ENCODE results near the gene TRAP1. TPM values are rescaled to one million over a fixed set of nuclear protein-coding genes. Genes with fewer than 3 reads are reported as not detected.

Gene TRAP1
- total and polyA plus RNA-seq, 2 experiments from 2014 or later, result 62.3 to 80.5 TPM

DNA sequence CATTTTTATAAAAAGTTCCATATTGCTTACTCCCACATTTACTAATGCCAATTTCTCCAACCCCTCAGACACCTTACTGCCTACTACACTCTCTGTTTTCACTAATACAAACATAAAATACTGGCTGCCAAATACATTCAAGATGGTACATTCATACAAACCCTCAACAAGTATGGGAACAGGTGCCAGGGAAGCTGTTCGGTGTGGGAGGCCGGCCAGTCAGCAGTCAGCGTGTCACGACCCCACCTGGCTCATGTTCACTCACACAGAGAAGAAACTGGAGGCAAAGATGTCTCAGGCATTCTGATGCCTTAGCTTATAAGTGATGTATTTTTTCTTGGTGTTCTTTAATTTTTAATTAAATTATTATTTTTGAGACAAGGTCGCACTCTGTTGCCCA lies 42.4 kb upstream of the TRAP1 start:
- Histone ChIP-seq H2AFZ (no peak overlapping the region), H3K4me3 (no peak overlapping the region), H3K9me2 (replicated peaks; ENCODE audit: insufficient read depth) (no peaks in the 10 kb centered on the region), H3K4me2 (no peak overlapping the region), H3K36me3 (replicated peaks; ENCODE audit: insufficient read depth, low read depth) (no peaks in the 10 kb centered on the region), H3K9me3 (ENCODE audit: low read depth) (no peaks in the 10 kb centered on the region), H3K79me2 (peaks cover 54% of the 10 kb centered on the region), H3K27me3 (no peaks in the 10 kb centered on the region), H3K27ac (no peak overlapping the region), H4K20me1 (ENCODE audit: insufficient read depth, poor library complexity, severe bottlenecking) (peaks cover 43% of the 10 kb centered on the region), H3K4me1 (ENCODE audit: insufficient read depth) (no peaks in the 10 kb centered on the region)
- TF ChIP-seq EZH2 (IDR thresholded peaks at IDR 0.05; ENCODE audit: borderline replicate concordance), result no peak
- no peak for TF ChIP-seq EZH2phosphoT487 (IDR thresholded peaks at IDR 0.05; ENCODE audit: low read depth, severe bottlenecking, unreplicated experiment)
- TF ChIP-seq, protein P1, sequence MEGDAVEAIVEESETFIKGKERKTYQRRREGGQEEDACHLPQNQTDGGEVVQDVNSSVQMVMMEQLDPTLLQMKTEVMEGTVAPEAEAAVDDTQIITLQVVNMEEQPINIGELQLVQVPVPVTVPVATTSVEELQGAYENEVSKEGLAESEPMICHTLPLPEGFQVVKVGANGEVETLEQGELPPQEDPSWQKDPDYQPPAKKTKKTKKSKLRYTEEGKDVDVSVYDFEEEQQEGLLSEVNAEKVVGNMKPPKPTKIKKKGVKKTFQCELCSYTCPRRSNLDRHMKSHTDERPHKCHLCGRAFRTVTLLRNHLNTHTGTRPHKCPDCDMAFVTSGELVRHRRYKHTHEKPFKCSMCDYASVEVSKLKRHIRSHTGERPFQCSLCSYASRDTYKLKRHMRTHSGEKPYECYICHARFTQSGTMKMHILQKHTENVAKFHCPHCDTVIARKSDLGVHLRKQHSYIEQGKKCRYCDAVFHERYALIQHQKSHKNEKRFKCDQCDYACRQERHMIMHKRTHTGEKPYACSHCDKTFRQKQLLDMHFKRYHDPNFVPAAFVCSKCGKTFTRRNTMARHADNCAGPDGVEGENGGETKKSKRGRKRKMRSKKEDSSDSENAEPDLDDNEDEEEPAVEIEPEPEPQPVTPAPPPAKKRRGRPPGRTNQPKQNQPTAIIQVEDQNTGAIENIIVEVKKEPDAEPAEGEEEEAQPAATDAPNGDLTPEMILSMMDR (IDR thresholded peaks at IDR 0.05; ENCODE audit: poor library complexity), result no peak
- WGBS (ENCODE audit: low lambda C conversion rate, missing lambda C conversion rate), result 98% methylated on average over 5 of the region's 5 CpGs
- DNase-seq (ENCODE audit: low spot score), result no peak

DNA sequence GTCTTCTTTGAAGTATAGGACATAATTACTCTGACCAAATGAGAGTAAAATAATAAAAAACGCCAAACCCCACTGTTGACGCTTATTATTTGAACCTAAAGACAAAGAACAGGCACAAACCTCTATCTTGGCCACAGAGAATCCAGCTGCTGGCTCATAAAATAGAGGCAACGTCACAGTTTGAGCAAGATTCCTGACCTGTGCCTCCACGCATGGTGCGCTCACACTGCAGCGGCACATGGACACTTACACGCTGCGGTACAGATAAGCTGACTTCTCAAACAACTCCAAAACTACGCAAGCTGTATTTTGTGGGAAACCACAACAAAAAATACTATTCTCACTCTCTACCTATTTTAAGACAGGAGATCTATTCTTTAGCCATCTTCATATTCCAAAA lies 38.8 kb upstream of the TRAP1 start:
- no peaks in the 10 kb centered on the region for H3K27me3 ChIP-seq
- no peaks in the 10 kb centered on the region for H3K9me3 ChIP-seq (ENCODE audit: low read depth)
- no peaks in the 10 kb centered on the region for H3K36me3 ChIP-seq (replicated peaks; ENCODE audit: insufficient read depth, low read depth)
- H3K4me3 ChIP-seq, result no peak overlapping the region
- H3K4me1 ChIP-seq (ENCODE audit: insufficient read depth), result no peaks in the 10 kb centered on the region
- H2AFZ ChIP-seq, result no peak overlapping the region
- peaks cover 58% of the 10 kb centered on the region for H3K79me2 ChIP-seq
- TF ChIP-seq EZH2phosphoT487 (IDR thresholded peaks at IDR 0.05; ENCODE audit: low read depth, severe bottlenecking, unreplicated experiment), result no peak
- H4K20me1 ChIP-seq (ENCODE audit: insufficient read depth, poor library complexity, severe bottlenecking), result peaks cover 23% of the 10 kb centered on the region
- no peaks in the 10 kb centered on the region for H3K9me2 ChIP-seq (replicated peaks; ENCODE audit: insufficient read depth)
- H3K4me2 ChIP-seq, result no peak overlapping the region
- DNase-seq (ENCODE audit: low spot score), result no peak
- no peak overlapping the region for H3K27ac ChIP-seq
- WGBS (ENCODE audit: low lambda C conversion rate, missing lambda C conversion rate), result 91% methylated on average over 9 of the region's 9 CpGs

DNA sequence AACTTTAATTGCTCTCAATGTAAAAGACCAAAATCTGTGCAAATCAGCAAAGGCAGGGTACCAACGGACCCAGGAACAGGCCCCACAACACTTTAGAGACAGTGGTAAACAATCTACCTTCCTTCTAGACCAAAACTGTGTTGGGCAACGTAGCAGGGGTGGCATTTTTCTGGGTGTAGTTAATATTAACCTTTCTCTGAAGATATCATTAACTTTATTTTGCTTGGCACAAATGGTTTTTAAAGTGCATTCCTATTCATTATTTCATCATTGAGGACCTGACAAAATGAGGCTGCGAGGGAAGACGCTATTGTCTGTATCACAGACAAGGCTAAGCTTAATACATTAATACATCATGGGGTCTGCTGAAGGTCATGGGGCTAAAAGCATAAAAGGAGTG lies 37.9 kb upstream of the TRAP1 start:
- H3K27ac ChIP-seq, result no peak overlapping the region
- DNase-seq (ENCODE audit: low spot score), result no peak
- no peaks in the 10 kb centered on the region for H3K9me3 ChIP-seq (ENCODE audit: low read depth)
- no peak overlapping the region for H2AFZ ChIP-seq
- H3K9me2 ChIP-seq (replicated peaks; ENCODE audit: insufficient read depth), result no peaks in the 10 kb centered on the region
- no peak overlapping the region for H3K4me3 ChIP-seq
- H4K20me1 ChIP-seq (ENCODE audit: insufficient read depth, poor library complexity, severe bottlenecking), result peaks cover 29% of the 10 kb centered on the region
- H3K4me2 ChIP-seq, result no peak overlapping the region
- peaks cover 58% of the 10 kb centered on the region for H3K79me2 ChIP-seq
- TF ChIP-seq, protein P1 (IDR thresholded peaks at IDR 0.05; ENCODE audit: poor library complexity), result no peak
- TF ChIP-seq EZH2phosphoT487 (IDR thresholded peaks at IDR 0.05; ENCODE audit: low read depth, severe bottlenecking, unreplicated experiment) (no peak), EZH2 (IDR thresholded peaks at IDR 0.05; ENCODE audit: borderline replicate concordance) (no peak)
- no peaks in the 10 kb centered on the region for H3K4me1 ChIP-seq (ENCODE audit: insufficient read depth)
- WGBS (ENCODE audit: low lambda C conversion rate, missing lambda C conversion rate), result 95% methylated on average over 4 of the region's 4 CpGs
- H3K36me3 ChIP-seq (replicated peaks; ENCODE audit: insufficient read depth, low read depth), result no peaks in the 10 kb centered on the region
- H3K27me3 ChIP-seq, result no peaks in the 10 kb centered on the region

DNA sequence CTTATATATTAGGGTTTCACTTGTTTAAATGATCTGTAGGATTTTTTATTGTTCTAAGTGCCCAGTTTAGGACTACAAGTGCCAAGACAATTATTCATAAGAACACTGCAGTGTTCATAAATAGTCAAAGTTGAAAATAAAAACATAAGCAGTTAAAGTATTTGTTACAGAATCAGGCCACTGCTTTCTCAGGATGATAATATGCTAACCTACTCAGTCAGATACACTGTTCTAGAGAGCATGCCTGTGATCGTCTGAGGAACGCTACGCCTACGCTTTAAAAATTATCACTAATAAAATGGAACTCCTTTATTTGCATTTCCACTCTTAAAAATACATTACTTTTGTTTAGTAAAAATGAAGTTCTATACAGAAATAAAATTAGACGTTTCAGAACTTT lies 37.4 kb upstream of the TRAP1 start:
- H3K4me2 ChIP-seq, result no peak overlapping the region
- no peak for DNase-seq (ENCODE audit: low spot score)
- H3K9me3 ChIP-seq (ENCODE audit: low read depth), result no peaks in the 10 kb centered on the region
- H3K27ac ChIP-seq, result no peak overlapping the region
- peaks cover 54% of the 10 kb centered on the region for H3K79me2 ChIP-seq
- H4K20me1 ChIP-seq (ENCODE audit: insufficient read depth, poor library complexity, severe bottlenecking), result peaks cover 28% of the 10 kb centered on the region
- H3K9me2 ChIP-seq (replicated peaks; ENCODE audit: insufficient read depth), result no peaks in the 10 kb centered on the region
- no peak overlapping the region for H3K4me3 ChIP-seq
- H3K27me3 ChIP-seq, result no peaks in the 10 kb centered on the region
- H3K36me3 ChIP-seq (replicated peaks; ENCODE audit: insufficient read depth, low read depth), result no peaks in the 10 kb centered on the region
- no peak overlapping the region for H2AFZ ChIP-seq
- 98% methylated on average over 5 of the region's 5 CpGs for WGBS (ENCODE audit: low lambda C conversion rate, missing lambda C conversion rate)
- TF ChIP-seq EZH2 (IDR thresholded peaks at IDR 0.05; ENCODE audit: borderline replicate concordance) (no peak), EZH2phosphoT487 (IDR thresholded peaks at IDR 0.05; ENCODE audit: low read depth, severe bottlenecking, unreplicated experiment) (no peak)
- TF ChIP-seq, protein P1 (IDR thresholded peaks at IDR 0.05; ENCODE audit: poor library complexity), result no peak
- H3K4me1 ChIP-seq (ENCODE audit: insufficient read depth), result no peaks in the 10 kb centered on the region

All from hepatocyte (in vitro differentiated cells).